GM23248 (cell line): ENCODE measurements around the gene CCR8.

Experiments
- EZH2 ChIP-seq: fragments of 200-600 bp; sonication (generic); IDR thresholded peaks from 2 replicates; pipeline ENCODE4 v1.6.1; 2018; ENCODE audit warnings: antibody characterized with exemption, mild to moderate bottlenecking; ENCODE audit not compliant: insufficient read depth, poor library complexity, severe bottlenecking
- EZH2phosphoT487 ChIP-seq: fragments of 200-600 bp; sonication (generic); IDR thresholded peaks from 2 replicates; pipeline ENCODE4 v1.6.1; 2018; ENCODE audit warnings: antibody characterized with exemption, moderate library complexity, mild to moderate bottlenecking, low read depth; ENCODE audit not compliant: insufficient read depth

GRCh38 chr3:39302178-39302577 is 27.3 kb upstream of the CCR8 start:
- TF ChIP-seq EZH2phosphoT487 (no peak), EZH2 (no peak)
